SKM-1 (cell line): ENCODE data around the gene ARHGAP32.
"Not testable (repeated sequence)": the region's sequence is repeated elsewhere in the genome, so short reads cannot be mapped to it uniquely, and the experiment has no call there.

ENCODE experiments used
- DNase-seq: peaks from one replicate; lab custom pipeline; 2025; ENCODE audit not compliant: unreplicated experiment; lab: John Stamatoyannopoulos, UW

ARHGAP32 gene

DNA sequence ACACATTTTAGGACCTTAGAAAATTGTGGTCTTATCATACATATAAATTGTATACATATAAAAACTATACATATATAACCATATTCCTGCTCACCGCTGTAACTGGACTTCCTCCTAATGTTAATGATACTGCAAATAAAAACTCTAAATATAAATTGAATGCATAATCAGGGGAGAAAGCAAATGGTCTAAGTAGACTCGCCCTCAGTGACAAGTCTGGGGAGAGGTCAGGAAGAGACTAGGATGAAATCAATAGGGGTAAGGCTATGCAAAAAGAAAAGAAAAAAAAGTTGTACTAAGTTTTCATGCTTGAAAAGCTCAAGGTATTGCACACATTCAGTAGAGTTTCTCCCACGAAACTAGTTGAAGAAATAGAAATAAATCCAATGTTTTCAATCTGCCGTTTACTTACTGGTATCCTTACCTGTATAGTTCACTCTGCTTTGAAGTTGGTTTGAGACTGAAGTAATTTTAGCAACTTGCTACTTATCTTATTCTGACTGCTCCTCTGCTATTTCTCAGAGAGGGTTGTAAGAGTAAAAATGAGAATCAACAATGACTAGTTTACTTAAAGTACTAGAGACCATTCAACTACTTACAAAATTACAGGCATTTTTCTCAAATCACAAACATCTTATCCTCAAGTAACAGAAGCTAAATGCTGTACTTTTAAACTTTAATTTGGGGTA is 12.2 kb upstream of the ARHGAP32 start:
- no peak for DNase-seq

DNA sequence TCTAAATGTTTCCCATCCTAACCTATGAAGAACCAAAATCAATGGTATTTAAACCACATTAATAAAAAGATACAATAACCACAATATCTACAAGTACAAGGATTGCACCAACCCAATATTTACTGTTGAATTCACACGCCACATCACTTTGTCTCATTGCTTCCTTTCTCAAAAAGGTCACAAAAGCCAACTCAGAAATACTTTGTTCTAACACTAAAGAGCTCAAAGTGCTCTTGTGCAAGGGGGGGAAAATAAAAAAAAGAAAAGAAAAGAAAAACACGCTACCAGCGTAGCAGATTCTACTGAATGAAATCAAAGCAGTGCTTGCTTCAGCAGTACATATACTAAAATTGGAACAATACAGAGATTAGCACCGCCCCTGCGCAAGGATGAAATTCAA is 10.5 kb upstream of the ARHGAP32 start:
- no peak for DNase-seq

DNA sequence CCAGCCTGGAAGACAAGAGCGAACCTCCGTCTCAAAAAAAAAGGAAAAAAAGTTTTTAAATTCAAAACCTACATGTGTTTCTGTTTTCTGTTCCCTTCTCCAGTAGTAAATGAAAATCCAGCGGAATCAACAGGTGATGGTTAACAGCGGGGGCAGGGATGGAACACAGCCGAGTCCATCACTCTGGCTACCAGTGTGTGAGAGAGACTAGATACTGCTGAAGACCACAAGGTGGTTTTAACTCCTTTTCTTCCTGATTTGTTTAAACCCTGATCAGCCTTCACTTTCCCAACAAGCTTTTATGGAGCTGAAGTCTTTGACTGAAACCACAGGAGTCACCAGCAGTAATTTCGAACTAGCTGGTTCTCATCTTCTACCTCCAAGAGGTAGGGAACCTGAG is 3.6 kb upstream of the ARHGAP32 start:
- DNase-seq: no peak

DNA sequence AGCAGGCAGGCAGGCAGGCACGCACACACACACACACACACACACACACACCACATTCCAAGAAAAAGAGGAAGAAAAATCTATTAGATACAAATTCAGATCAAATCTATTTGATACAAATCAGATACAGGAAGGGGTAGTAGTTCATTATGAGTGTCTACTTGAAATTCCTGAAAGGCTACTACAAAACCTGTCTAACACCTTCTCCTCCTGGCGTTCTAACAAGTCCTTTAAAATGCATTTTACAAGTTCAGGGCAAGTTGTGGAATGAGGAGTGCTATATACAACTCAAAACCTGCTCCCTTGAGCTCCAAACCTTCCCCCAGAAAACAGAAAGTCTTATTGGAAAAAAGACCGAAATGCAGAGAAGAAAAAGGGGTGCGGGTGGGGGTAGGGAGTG is 476 bp downstream of the ARHGAP32 start:
- DNase-seq: no peak

DNA sequence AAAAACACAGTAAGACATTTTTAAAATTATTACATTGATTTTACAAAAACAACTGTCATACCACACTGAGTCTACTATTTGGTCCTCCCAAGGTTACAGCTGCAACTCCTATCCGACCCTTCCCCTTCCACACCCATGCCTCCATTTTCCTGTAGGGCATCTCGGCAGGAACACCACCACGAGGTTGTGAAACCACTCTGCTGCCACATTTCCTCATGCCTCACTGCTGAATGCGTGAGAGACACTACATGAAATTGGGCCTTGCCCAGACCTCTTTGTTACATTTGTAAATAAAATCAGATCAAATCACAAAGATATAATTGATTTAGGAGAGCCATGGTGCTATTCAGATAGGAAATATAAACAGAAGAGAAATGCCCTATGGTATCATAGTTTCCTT is 2.0 kb downstream of the ARHGAP32 start:
- DNase-seq: no peak

DNA sequence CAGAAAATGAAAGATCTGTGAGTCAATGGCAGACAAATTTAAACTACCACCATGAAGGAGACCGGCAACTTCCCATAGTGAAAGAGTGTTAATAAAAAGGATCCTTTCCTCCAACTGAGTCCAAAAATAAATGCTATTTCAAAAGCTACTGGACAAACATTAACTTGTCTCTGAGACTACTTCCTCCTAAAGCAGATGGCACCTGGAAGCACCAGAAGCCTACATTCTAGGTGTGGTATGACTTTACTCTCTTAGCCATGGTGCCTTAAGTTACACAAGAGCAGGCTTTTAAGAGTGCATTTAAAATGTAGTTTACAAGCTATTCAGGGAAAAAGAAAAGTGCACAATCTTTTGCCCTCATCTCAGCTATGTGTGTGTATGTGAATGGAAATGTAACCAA is 2.5 kb downstream of the ARHGAP32 start:
- DNase-seq: no peak

DNA sequence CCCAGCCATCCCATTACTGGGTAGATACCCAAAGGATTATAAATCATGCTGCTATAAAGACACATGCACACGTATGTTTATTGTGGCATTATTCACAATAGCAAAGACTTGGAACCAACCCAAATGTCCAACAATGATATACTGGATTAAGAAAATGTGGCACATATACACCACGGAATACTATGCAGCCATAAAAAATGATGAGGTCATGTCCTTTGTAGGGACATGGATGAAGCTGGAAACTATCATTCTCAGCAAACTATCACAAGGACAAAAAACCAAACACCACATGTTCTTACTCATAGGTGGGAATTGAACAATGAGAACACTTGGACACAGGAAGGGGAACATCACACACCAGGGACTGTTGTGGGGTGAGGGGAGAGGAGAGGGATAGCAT is 7.0 kb downstream of the ARHGAP32 start:
- not testable (repeated sequence) for DNase-seq

DNA sequence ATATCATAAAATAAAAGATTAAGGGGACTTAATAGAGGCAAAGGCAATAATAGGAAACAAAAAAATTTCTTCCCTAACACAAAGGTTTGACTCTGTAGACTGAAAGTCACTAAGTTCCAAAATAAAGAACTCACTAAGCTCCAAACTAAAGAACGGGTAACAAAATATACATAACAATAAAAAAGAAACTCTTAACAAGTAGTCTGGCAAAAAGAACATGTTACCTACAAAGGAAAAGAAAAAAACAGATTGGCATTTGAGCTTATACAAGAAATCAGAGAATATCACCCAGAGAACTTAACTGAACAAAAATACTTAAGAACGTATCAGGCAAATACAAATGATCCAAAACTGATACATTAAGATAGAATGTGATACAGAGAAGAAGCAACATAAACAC is 7.5 kb downstream of the ARHGAP32 start:
- no peak for DNase-seq

DNA sequence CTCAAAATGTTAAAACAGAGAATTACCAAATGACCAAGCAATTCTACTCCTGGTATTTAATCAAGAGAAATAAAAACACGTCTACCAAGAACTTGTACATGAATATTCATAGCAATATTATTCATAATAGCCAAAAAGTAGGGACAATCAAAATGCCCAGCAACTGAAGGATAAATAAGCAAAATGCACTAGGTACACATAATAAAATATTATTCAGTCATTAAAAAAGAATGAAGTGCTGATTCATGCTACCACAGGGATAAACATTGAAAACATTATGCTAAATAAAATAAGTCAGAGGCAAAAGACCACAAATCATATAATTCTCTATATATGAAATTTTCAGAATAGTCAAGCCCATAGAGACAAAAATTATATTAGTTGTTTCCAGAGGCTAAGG is 24.8 kb downstream of the ARHGAP32 start:
- DNase-seq: no peak

DNA sequence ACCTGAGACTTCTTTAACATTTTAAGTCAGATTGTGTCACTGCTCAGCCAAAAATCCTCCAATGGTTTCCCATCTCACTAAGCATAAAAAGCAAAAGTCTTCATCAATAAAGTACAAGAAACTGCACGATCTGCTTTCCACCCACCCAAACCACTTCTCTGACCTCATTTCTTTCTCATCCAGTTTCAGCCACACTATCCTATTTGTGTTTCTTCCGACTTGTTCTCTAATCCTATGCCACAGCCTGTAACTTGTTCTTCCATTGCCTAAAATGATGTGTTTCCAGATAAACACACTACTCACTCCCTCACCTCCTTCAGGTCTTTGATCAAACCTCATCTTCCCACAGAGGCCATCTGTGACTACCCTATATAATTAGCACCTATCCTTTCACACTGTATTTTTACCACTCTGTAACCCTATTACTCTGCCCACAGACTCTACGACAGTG is 28.4 kb downstream of the ARHGAP32 start:
- DNase-seq: no peak

DNA sequence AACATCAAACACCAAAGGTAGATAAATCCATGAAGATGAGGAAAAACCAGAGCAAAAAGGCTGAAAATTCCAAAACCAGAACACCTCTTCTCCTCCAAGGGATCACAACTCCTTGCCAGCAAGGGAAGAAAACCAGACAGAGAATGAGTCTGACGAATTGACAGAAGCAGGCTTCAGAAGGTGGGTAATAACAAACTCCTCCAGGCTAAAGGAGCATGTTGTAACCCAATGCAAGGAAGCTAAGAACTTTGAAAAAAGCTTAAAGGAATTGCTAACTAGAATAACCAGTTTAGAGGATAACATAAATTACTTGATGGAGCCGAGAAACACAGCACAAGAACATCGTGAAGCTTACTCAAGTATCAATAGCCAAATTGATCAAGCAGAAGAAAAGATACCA is 35.0 kb downstream of the ARHGAP32 start:
- not testable (repeated sequence) for DNase-seq

DNA sequence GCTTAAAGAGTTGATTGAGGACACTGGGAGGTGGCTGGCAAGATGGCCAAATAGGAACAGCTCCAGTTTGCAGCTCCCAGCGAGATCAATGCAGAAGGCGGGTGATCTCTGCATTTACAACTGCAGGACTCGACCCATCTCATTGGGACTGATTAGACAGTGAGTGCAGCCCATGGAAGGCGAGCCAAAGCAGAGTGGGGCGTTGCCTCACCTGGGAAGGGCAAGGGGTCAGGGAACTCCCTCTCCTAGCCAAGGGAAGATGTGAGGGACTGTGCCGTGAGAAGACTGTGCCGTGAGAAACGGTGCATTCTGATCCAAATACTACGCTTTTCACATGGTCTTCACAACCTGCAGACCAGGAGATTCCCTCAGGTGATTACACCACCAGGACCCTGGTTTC is 36.4 kb downstream of the ARHGAP32 start:
- no peak for DNase-seq

DNA sequence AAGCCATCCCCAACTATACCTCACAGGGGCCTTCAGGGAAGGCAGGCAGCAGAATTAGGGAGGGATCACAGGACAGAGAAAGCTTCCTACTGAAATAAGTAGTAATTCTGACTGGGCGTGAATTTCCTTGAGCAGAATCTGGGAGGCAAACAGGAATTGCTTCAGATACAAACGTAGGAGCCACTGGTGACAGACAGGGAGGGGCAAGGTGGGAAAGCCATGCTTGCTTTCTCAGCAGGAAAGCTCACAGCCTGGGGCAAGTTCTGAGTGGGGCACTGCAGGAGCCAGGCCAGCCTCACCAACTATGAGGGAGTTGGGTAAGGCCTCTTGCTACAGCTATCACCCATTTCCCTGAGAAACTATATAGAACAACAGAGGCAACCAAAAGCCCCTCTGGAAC is 43.6 kb downstream of the ARHGAP32 start:
- no peak for DNase-seq

DNA sequence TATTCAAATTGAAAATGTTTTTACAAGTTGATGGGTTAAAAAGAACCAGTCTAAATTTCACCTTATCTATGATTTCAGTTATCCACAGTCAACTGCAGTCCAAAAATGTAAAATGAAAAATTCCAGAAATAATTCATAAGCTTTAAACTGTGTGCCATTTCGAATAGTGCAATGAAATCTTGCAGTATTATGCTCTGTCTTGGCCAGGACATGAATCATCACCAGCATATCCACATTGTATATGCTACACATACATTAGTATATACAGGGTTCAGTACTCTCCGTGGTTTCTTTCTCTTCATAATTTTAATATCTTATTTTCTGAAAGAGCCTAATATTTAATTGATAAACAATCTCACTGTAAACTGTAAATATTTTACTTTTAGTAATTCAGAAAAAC is 45.9 kb downstream of the ARHGAP32 start:
- no peak for DNase-seq

DNA sequence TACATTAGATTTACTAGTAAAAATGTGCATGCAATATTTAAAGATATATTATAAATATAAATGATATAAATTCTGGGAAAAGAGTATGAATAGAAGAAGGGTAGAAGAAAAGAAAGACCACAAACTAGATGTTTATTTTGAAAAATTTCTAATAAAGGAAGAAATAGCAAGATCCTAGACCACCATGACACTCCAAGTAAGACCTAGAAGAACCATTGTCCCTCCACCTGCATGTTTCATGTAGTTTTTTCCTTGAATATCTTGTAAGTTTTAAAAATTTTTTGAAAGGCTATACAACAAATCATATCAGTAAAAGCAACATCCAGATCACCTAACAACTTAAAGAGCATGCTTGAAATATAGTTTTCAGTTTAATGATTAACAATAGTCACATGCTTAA is 46.8 kb downstream of the ARHGAP32 start:
- no peak for DNase-seq

DNA sequence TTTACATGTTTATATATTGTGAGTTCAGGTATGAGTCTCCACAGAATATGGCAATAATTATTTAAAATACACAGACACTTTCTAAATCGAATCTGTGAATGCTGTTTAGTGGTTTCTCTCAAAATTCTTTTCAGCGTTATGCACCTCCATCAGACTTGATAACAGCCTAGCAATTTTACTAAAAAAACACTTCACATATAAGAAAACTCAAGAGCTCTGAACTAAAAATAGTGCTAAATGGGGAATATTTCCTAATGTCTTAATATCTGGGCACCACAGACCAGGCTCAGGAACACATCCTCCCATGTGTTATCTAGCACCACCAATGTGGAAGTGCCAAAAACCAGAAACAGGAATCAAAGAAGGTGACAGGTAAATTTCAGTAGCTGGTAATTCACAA is 47.9 kb downstream of the ARHGAP32 start:
- no peak for DNase-seq

DNA sequence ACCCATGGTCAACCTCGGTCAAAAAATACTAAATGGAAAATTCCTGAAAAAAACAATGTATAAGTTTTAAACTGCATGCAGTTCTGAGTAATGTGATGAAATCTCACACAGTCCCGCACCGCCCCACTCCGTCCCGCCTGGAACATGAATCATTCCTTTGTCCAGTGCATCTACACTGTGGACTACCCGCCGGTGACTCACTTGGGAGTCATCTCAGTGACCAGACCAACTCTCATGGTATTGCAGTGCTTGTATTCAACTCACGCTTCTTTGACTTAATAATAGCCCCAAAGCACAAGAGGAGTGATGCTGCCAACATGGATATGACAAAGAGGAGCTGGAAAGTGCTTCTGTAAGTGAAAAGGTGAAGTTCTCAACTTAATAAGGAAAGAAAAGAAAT is 48.8 kb downstream of the ARHGAP32 start:
- DNase-seq: no peak

DNA sequence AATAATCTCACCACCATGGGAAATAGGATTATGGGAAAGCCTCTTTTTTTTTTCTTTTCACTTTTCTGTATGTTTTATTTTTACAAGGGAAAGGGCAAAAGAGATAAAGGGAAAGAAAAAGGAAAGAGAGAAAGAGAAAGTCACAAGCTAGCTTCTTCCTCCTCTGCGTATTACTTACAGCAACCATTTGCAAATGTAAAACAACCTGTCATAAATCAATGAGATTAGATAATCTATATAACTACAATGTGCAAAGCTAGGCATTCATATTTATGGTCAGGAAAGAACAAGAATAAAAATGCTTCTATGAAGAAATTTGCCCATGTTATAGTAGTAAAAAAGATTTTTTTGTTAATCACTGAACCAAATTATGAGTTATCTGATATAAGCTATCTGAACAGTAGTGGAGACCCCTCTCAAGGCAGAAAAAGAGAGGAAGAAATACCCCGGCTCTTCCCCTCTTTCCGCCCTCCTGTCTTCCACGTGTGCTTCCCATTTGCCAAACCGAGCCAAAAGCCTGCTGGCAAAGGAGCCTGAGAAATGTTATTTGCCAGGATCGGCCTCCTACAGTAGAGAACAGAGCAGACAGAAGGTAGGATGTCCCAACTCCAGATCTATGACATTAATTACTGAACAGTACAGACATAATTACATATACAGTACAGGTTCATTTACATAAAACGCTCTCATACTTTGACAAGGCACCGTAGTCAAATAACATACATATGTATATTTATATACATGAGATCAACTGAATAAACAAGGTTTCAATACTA is 50.2 kb downstream of the ARHGAP32 start:
- DNase-seq: no peak

DNA sequence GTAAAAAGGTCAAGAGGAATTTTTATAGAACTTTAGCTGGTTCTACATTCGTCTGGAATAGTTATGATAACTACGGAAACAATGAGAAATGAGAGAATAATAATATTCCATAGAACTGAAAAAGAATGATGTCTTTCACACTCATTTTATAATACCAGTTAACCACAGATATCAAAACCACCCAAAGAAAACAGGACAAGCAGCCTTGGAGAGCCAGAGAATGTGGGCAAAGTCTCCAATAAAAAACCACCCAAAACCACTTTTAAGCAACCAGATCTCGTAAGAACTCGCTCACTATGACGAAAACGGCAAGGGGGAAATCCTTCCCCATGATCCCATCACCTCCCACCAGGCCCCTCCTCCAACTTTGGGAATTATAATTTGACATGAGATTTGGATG is 60.8 kb downstream of the ARHGAP32 start:
- no peak for DNase-seq

DNA sequence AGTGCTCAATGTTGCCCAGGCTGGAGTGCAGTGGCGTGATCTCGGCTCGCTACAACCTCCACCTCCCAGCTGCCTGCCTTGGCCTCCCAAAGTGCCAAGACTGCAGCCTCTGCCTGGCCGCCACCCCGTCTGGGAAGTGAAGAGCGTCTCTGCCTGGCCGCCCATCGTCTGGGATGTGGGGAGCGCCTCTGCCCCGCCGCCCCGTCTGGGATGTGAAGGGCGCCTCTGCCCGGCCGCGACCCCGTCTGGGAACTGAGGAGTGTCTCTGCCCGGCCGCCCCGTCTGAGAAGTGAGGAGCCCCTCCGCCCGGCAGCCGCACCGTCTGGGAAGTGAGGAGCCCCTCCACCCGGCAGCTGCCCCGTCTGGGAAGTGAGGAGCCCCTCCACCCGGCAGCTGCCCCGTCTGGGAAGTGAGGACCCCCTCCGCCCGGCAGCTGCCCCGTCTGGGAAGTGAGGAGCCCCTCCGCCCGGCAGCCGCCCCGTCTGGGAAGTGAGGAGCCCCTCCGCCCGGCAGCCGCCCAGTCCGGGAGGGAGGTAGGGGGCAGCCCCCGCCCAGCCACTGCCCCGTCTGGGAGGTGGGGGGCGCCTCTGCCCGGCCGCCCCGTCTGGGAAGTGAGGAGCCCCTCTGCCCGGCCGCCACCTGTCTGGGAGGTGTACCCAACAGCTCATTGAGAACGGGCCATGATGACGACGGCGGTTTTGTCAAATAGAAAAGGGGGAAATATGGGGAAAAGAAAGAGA is 63.1 kb downstream of the ARHGAP32 start:
- not testable (repeated sequence) for DNase-seq

DNA sequence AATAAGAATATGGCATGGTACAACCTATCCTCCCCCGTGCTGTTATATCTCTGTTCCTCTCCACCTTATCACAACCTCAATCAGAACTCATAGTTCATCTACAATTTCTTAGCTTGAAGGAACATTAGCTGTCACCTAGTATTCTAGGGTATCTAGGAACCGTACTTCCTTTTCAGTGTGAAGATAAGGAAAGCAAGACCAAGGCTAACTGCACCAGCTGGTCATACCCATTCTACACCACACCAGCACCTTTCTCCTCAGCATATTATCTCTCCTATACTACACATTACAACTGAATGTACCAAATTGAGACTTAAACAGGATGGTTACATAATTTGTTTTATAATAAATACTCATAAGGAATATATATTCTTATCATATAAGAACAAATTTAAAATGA is 73.1 kb downstream of the ARHGAP32 start:
- DNase-seq: no peak
